Stomach (tissue), 9 donors: Measurements from ENCODE around the gene THTPA. TPM values are rescaled to one million over a fixed set of nuclear protein-coding genes. Genes with fewer than 3 reads are reported as not detected.
"Not testable (repeated sequence)": the region's sequence is repeated elsewhere in the genome, so short reads cannot be mapped to it uniquely, and the experiment has no call there.

Experiments
- DNase-seq, 2 donors: peaks; one replicate each; pipeline versions ENCODE4 v3.0.0 to v3.0.0-alpha.2; 2013 to 2019
- H3K27ac ChIP-seq, 5 donors: fragments of 200-600 bp in 4 of 5; sonication (generic) in 4 of 5; one replicate each; pipeline ENCODE4 v1.5.1; 2013 to 2019; ENCODE audit warnings: mild to moderate bottlenecking in 1 of 5, moderate library complexity in 1 of 5
- H3K27me3 ChIP-seq, 3 donors: fragments of 200-600 bp; sonication (generic); one replicate each; pipeline ENCODE4 v1.5.1; 2017 to 2019; ENCODE audit warnings: mixed run types in 1 of 3
- H3K36me3 ChIP-seq, 4 donors: fragments of 200-600 bp; sonication (generic); 1 replicate in 3 of 4; 2 replicates in 1 of 4; pipeline ENCODE4 v1.5.1; 2016 to 2019
- H3K4me1 ChIP-seq, 4 donors: fragments of 200-600 bp; sonication (generic); one replicate each; pipeline ENCODE4 v1.5.1; 2016 to 2019
- H3K4me3 ChIP-seq, 4 donors: fragments of 200-600 bp; sonication (generic) in 3 of 4; one replicate each; pipeline ENCODE4 v1.5.1; 2016 to 2019; ENCODE audit warnings: mild to moderate bottlenecking in 1 of 4
- H3K9me3 ChIP-seq, 4 donors: fragments of 200-600 bp; sonication (generic); one replicate each; pipeline ENCODE4 v1.5.1; 2016 to 2019
- EP300 ChIP-seq: sonication (generic); formaldehyde crosslinking; IDR thresholded peaks from one replicate; pipeline ENCODE4 v1.6.1; 2017; ENCODE audit warnings: antibody characterized with exemption
- POLR2A ChIP-seq, 4 donors: fragments of 450-650 bp; IDR thresholded peaks; one replicate each; pipeline ENCODE4 v1.6.1; 2016; ENCODE audit warnings: antibody characterized with exemption in 4 of 4, control low read depth in 2 of 4, mild to moderate bottlenecking in 1 of 4, moderate library complexity in 1 of 4
- POLR2AphosphoS5 ChIP-seq, 3 donors: sonication (generic); formaldehyde crosslinking; IDR thresholded peaks; one replicate each; pipeline ENCODE4 v1.6.1; 2016; ENCODE audit warnings: antibody characterized with exemption in 3 of 3
- WGBS, 5 donors: extraction: QIAGEN DNeasy Blood & Tissue Kit in 3 of 5; methylation state at CpG; one replicate each; pipeline versions ENCODE4 v1.1.5 to v1.1.7; 2013 to 2018; 5-methylcytosine and 5-hydroxymethylcytosine counted together
- intact Hi-C: fragments of 100-400 bp; cut with DNase I; formaldehyde crosslinking; loops from one replicate; pipeline ENCODE4 v1.15.1; 2023; ENCODE audit warnings: low total_unique reads
- polyA plus RNA-seq, 3 donors: library from polyadenylated mRNA; stranded (reverse); fragments of 200-250 nt; gene quantifications; one replicate each; pipeline ENCODE4 v1.2.3, GENCODE V29; 2013
- total RNA-seq, 5 donors: library from RNA; depleted of rRNA; stranded (reverse); fragments of >200 nt; gene quantifications; one replicate each; pipeline versions ENCODE4 v1.1.0 to v1.2.3, GENCODE V29; 2014 to 2016
- TF ChIP-seq, protein P1 (sequence below), 7 experiments: fragments of 450-650 bp in 4 of 7; fragments of 200-600 bp in 3 of 7; sonication (generic) in 3 of 7; IDR thresholded peaks; one replicate each; pipeline ENCODE4 v1.5.1; 2016 to 2019; ENCODE audit warnings: antibody characterized with exemption in 7 of 7, control low read depth in 2 of 7, mild to moderate bottlenecking in 1 of 7
- donor health status: healthy with polysubstance abuse.
- donor health status: Bipolar disorder and iron deficiency.
- donor health status: healthy.

THTPA gene
- total and polyA plus RNA-seq, 8 donors, result 8.5 to 170 (median 16.3) TPM

DNA sequence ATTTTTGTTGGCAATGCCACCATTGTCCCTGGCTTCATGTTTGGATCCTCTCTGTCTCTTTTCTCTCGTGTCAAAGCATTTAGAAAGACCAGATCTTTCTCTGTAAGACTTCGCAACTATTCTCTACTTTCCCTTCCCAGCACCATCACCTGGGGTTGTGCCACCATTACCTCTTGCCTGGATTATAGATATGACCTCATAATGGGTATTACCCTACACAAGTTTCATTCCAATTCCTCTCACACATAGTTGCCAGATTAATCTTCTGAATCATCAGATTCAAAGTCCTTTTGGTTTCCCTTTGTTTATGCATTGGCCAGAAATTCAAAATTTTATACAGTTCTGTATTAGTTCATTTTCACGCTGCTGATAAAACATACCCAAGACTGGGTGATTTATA lies 52.9 kb downstream of the THTPA start:
- intact Hi-C loops, result no loop called here
- no peaks in the 10 kb centered on the region for H3K27me3 ChIP-seq
- no peak for TF ChIP-seq EP300
- no peak for TF ChIP-seq POLR2AphosphoS5 (IDR thresholded peaks at IDR 0.05)
- TF ChIP-seq, protein P1, sequence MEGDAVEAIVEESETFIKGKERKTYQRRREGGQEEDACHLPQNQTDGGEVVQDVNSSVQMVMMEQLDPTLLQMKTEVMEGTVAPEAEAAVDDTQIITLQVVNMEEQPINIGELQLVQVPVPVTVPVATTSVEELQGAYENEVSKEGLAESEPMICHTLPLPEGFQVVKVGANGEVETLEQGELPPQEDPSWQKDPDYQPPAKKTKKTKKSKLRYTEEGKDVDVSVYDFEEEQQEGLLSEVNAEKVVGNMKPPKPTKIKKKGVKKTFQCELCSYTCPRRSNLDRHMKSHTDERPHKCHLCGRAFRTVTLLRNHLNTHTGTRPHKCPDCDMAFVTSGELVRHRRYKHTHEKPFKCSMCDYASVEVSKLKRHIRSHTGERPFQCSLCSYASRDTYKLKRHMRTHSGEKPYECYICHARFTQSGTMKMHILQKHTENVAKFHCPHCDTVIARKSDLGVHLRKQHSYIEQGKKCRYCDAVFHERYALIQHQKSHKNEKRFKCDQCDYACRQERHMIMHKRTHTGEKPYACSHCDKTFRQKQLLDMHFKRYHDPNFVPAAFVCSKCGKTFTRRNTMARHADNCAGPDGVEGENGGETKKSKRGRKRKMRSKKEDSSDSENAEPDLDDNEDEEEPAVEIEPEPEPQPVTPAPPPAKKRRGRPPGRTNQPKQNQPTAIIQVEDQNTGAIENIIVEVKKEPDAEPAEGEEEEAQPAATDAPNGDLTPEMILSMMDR (IDR thresholded peaks at IDR 0.05), result no peak
- no peak for TF ChIP-seq POLR2A (IDR thresholded peaks at IDR 0.05)
- H3K36me3 ChIP-seq, result no peaks in the 10 kb centered on the region
- no peaks in the 10 kb centered on the region for H3K9me3 ChIP-seq
- no peak for DNase-seq
- no peak overlapping the region for H3K4me3 ChIP-seq
- H3K27ac ChIP-seq, result peak overlapping the region in 2 of 5 donors; percentile 85 to 87
- 75 to 93% (median 87%) methylated on average over 3 of the region's 3 CpGs for WGBS, 5 donors
- H3K4me1 ChIP-seq, result peaks cover 37 to 43% (median 40%) of the 10 kb centered on the region in 4 donors

DNA sequence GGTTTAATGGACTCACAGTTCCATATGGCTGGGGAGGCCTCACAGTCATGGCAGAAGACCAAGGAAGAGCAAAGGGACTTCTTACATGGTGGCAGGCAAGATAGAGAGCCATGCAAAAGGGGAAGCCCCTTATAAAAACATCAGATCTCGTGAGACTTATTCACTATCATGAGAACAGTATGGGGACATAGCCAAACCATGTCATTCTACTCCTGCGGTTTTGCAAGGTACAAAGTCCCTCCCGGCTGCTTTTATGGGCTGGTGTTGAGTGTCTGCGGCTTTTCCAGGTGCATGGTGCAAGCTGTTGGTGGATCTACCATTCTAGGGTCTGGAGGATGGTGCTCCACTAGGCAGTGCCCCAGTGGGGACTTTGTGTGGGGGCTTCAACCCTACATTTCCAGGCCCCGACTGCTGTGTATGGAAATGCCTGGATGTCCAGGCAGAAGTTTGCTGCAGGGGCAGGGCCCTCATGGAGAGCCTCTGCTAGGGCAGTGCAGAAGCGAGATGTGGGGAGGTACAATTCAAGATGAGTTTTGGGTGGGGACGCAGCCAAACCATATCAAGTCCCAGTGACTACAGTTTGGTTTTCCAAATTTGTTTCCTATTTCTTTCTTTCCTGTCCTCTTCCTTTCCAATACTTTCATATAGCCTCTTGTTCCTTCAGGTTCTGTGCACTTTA lies 53.5 kb downstream of the THTPA start:
- intact Hi-C loops, H3K9me3 ChIP-seq, H3K36me3 ChIP-seq, H3K27me3 ChIP-seq, H3K4me3 ChIP-seq: not testable (repeated sequence)
- TF ChIP-seq POLR2AphosphoS5 (IDR thresholded peaks at IDR 0.05), result peak in 1 of 3 donors; percentile 23
- peaks cover 40 to 47% (median 45%) of the 10 kb centered on the region in 4 donors for H3K4me1 ChIP-seq
- DNase-seq, result peak in 1 of 2 donors; percentile 54
- peak overlapping the region; percentile 69 to 87 (median 71) for H3K27ac ChIP-seq
- 35 to 51% (median 38%) methylated on average over 6 to 7 of the region's 7 CpGs for WGBS, 5 donors

Other genes starting within 250 kb of the THTPA start
- 10 to 100 TPM; 14.0 to 47.5 (median 39.8) TPM for gene BCL2L2, start 249.4 kb upstream of the THTPA start, total RNA-seq
- gene BCL2L2, start 249.4 kb upstream of the THTPA start, polyA plus RNA-seq, result 10 to 100 TPM; 28.1 to 84.1 (median 48.4) TPM
- 100 to 1,000 TPM in 2 of 5 donors, 10 to 100 TPM in 3; 24.5 to 152 (median 70.5) TPM for gene PABPN1, start 234.8 kb upstream of the THTPA start, total RNA-seq
- gene PABPN1, start 234.8 kb upstream of the THTPA start, polyA plus RNA-seq, result 100 to 1,000 TPM; 131 to 190 (median 147) TPM
- gene SLC22A17, start 203.4 kb upstream of the THTPA start, total RNA-seq, result 10 to 100 TPM; 14.1 to 33.3 (median 22.3) TPM
- gene SLC22A17, start 203.4 kb upstream of the THTPA start, polyA plus RNA-seq, result 10 to 100 TPM in 2 of 3 donors, 1 to 10 TPM in 1; 7.0 to 18.3 (median 12.5) TPM
- 1 to 10 TPM; 3.1 to 9.6 (median 5.5) TPM for gene EFS, start 191.1 kb upstream of the THTPA start, total RNA-seq
- 10 to 100 TPM in 1 of 3 donors, 1 to 10 TPM in 2; 3.4 to 20.6 (median 6.8) TPM for gene EFS, start 191.1 kb upstream of the THTPA start, polyA plus RNA-seq
- not detected for gene IL25, start 183.5 kb upstream of the THTPA start, total RNA-seq
- gene IL25, start 183.5 kb upstream of the THTPA start, polyA plus RNA-seq, result not detected
- 1 to 10 TPM in 1 of 5 donors, not detected in 4; 1.3 TPM for gene CMTM5, start 179.2 kb upstream of the THTPA start, total RNA-seq
- 1 to 10 TPM in 1 of 3 donors, under 1 TPM in 2; 0.61 to 1.3 (median 0.87) TPM for gene CMTM5, start 179.2 kb upstream of the THTPA start, polyA plus RNA-seq
- under 1 TPM in 1 of 5 donors, not detected in 4; 0.37 TPM for gene MYH6, start 148.0 kb upstream of the THTPA start, total RNA-seq
- 1 to 10 TPM in 2 of 3 donors, under 1 TPM in 1; 0.50 to 3.2 (median 1.4) TPM for gene MYH6, start 148.0 kb upstream of the THTPA start, polyA plus RNA-seq
- gene MYH7, start 120.6 kb upstream of the THTPA start, total RNA-seq, result under 1 TPM in 1 of 5 donors, not detected in 4; 0.73 TPM
- gene MYH7, start 120.6 kb upstream of the THTPA start, polyA plus RNA-seq, result 1 to 10 TPM in 2 of 3 donors, under 1 TPM in 1; 0.23 to 4.9 (median 4.0) TPM
- 10 to 100 TPM in 4 of 5 donors, 1 to 10 TPM in 1; 3.5 to 72.7 (median 20.3) TPM for gene NGDN, start 86.6 kb upstream of the THTPA start, total RNA-seq
- gene NGDN, start 86.6 kb upstream of the THTPA start, polyA plus RNA-seq, result 10 to 100 TPM; 27.6 to 38.5 (median 35.7) TPM
- gene ZFHX2, start 4.5 kb upstream of the THTPA start, total RNA-seq, result 1 to 10 TPM in 1 of 5 donors, under 1 TPM in 4; under 0.01 to 2.9 (median 0.43) TPM
- gene ZFHX2, start 4.5 kb upstream of the THTPA start, polyA plus RNA-seq, result 1 to 10 TPM in 1 of 3 donors, under 1 TPM in 1, not detected in 1; 0.68 to 1.1 TPM
- 100 to 1,000 TPM in 4 of 5 donors, 10 to 100 TPM in 1; 39.1 to 531 (median 212) TPM for gene AP1G2, start 11.5 kb downstream of the THTPA start, total RNA-seq
- gene AP1G2, start 11.5 kb downstream of the THTPA start, polyA plus RNA-seq, result 100 to 1,000 TPM in 2 of 3 donors, 10 to 100 TPM in 1; 85.9 to 214 (median 113) TPM
- 1 to 10 TPM in 1 of 5 donors, under 1 TPM in 2, not detected in 2; 0.43 to 1.1 (median 0.58) TPM for gene JPH4, start 22.5 kb downstream of the THTPA start, total RNA-seq
- under 1 TPM; 0.15 to 0.50 (median 0.30) TPM for gene JPH4, start 22.5 kb downstream of the THTPA start, polyA plus RNA-seq
- gene DHRS2, start 80.1 kb downstream of the THTPA start, total RNA-seq, result 10 to 100 TPM in 1 of 5 donors, 1 to 10 TPM in 1, not detected in 3; 4.6 to 19.6 TPM
- gene DHRS2, start 80.1 kb downstream of the THTPA start, polyA plus RNA-seq, result 1 to 10 TPM; 3.7 to 9.7 (median 6.7) TPM